Stimulated activated naive CD4-positive, alpha-beta T cell (primary cell): ENCODE results near the gene TNFAIP2.
"Not testable (repeated sequence)": the region's sequence is repeated elsewhere in the genome, so short reads cannot be mapped to it uniquely, and the experiment has no call there.

Experiments
- DNase-seq, 6 experiments: peaks; one replicate each; lab custom pipeline; 2025; lab: John Stamatoyannopoulos, UW

TNFAIP2 gene

GRCh38 chr14:103107455-103107854 lies 15.8 kb upstream of the TNFAIP2 start:
- no peak for DNase-seq

- no peak for DNase-seq
Measured at GRCh38 chr14:103107941-103108748, 15.1 kb upstream of the TNFAIP2 start.

GRCh38 chr14:103108749-103109207 lies 14.5 kb upstream of the TNFAIP2 start:
- DNase-seq, result no peak

- DNase-seq, result no peak
Measured at GRCh38 chr14:103109535-103110441, 13.5 kb upstream of the TNFAIP2 start.

GRCh38 chr14:103110681-103111231 lies 12.5 kb upstream of the TNFAIP2 start:
- no peak for DNase-seq

GRCh38 chr14:103111232-103111868 lies 11.9 kb upstream of the TNFAIP2 start:
- no peak for DNase-seq

GRCh38 chr14:103112400-103113243 lies 10.6 kb upstream of the TNFAIP2 start:
- no peak for DNase-seq

GRCh38 chr14:103113303-103113702 lies 10.0 kb upstream of the TNFAIP2 start:
- DNase-seq, result no peak

- DNase-seq, result no peak
Measured at GRCh38 chr14:103113774-103114173, 9.5 kb upstream of the TNFAIP2 start.

GRCh38 chr14:103115086-103115679 lies 8.1 kb upstream of the TNFAIP2 start:
- not testable (repeated sequence) for DNase-seq

GRCh38 chr14:103115845-103116572 lies 7.3 kb upstream of the TNFAIP2 start:
- DNase-seq, result no peak

GRCh38 chr14:103116636-103117035 lies 6.6 kb upstream of the TNFAIP2 start:
- no peak for DNase-seq

- not testable (repeated sequence) for DNase-seq
Measured at GRCh38 chr14:103117499-103117898, 5.8 kb upstream of the TNFAIP2 start.

GRCh38 chr14:103118018-103118662 lies 5.1 kb upstream of the TNFAIP2 start:
- DNase-seq, result no peak

- DNase-seq, result no peak
Measured at GRCh38 chr14:103118663-103119404, 4.4 kb upstream of the TNFAIP2 start.

- DNase-seq, result not testable (repeated sequence)
Measured at GRCh38 chr14:103119527-103119926, 3.7 kb upstream of the TNFAIP2 start.

- DNase-seq, result no peak
Measured at GRCh38 chr14:103121121-103121845, 2.0 kb upstream of the TNFAIP2 start.
